Large intestine (tissue), 3 donors: ENCODE measurements around the gene RARRES2. TPM values are rescaled to one million over a fixed set of nuclear protein-coding genes. Genes with fewer than 3 reads are reported as not detected.
A peak's percentile ranks its signal among the peaks of the same experiment; 100 is the strongest.
"Not testable (repeated sequence)": the region's sequence is repeated elsewhere in the genome, so short reads cannot be mapped to it uniquely, and the experiment has no call there.

ENCODE experiments used
- DNase-seq, 2 donors: peaks; one replicate each; pipeline versions ENCODE4 v3.0.0 to v3.0.0-alpha.2; 2013
- H3K27ac ChIP-seq: one replicate; pipeline ENCODE4 v1.5.1; 2013; ENCODE audit warnings: low read length
- H3K27me3 ChIP-seq: 2 replicates; pipeline ENCODE4 v1.6.1; 2013; ENCODE audit warnings: low read length; ENCODE audit not compliant: control insufficient read depth, insufficient read depth
- H3K36me3 ChIP-seq: 2 replicates; pipeline ENCODE4 v1.6.1; 2013; ENCODE audit warnings: low read length; ENCODE audit not compliant: control insufficient read depth, insufficient read depth
- H3K4me1 ChIP-seq: one replicate; pipeline ENCODE4 v1.6.1; 2013; ENCODE audit warnings: low read length; ENCODE audit not compliant: control insufficient read depth, insufficient read depth
- H3K4me3 ChIP-seq: one replicate; pipeline ENCODE4 v1.5.1; 2013; ENCODE audit warnings: low read length
- H3K9me3 ChIP-seq: one replicate; pipeline ENCODE4 v1.6.1; 2013; ENCODE audit warnings: mild to moderate bottlenecking, low read depth, low read length, moderate library complexity; ENCODE audit not compliant: control insufficient read depth
- WGBS: methylation state at CpG from one replicate; pipeline ENCODE4 v1.1.5; 2013; ENCODE audit warnings: low lambda C conversion rate; ENCODE audit not compliant: insufficient coverage; 5-methylcytosine and 5-hydroxymethylcytosine counted together
- polyA plus RNA-seq: library from polyadenylated mRNA; unstranded; fragments of 120-200 nt; gene quantifications from one replicate; pipeline ENCODE4 v1.2.1, GENCODE V29; 2013

Gene RARRES2
- polyA plus RNA-seq, 1 donor: 58.2 TPM

DNA sequence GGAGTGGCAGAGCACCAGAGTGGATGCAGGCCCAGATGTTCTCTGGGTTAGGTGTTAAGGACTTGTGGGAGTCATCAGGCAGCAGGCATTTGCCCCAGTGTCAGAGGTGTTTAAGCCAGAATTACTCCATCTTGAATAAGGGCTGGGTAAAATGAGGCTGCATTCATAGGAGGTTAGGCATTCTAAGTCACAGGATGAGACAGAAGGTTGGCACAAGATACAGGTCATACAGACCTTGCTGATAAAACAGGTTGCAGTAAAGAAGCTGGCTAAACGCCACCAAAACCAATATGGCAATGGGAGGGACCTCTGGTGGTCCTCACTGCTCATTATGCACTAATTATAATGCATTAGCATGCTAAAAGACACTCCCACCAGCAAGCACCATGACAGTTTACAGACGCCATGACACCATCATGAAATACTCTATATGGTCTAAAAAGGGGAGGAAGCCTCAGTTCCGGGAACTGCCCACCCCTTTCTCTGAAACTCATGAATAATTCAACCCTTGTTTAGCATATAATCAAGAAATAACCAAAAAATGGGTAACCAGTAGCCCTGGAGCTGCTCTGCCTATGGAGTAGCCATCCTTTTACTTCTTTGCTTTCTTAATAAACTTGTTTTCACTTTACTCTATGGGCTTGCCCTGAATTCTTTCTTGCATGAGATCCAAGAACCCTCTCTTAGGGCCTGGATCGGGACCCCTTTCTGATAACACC is 19.2 kb downstream of the RARRES2 start:
- WGBS: no CpG with 5 or more reads among the region's 4 CpGs

DNA sequence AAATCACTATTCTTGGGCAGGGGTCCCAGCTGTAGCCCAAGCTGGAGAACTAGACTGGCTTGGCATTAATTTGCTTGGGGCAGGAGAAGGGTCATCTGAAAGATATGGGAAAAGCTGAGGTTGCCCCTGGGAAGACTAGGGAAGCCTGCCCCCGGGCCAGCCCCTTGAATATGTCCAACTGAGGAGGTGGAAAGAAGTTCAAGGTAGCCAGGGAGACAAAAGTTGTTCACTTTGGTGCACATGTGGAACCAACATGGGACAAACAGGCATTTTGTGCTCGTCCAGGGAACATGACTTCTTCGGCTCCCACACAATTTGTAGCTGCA is 19.7 kb downstream of the RARRES2 start:
- no CpG with 5 or more reads among the region's 3 CpGs for WGBS
- H3K4me1 ChIP-seq: peaks cover 22% of the 10 kb centered on the region
- H3K27me3 ChIP-seq: no peaks in the 10 kb centered on the region
- peaks cover 13% of the 10 kb centered on the region for H3K36me3 ChIP-seq
- DNase-seq: no peak
- H3K27ac ChIP-seq: no peak overlapping the region
- no peaks in the 10 kb centered on the region for H3K9me3 ChIP-seq
- no peak overlapping the region for H3K4me3 ChIP-seq

More for the DNA sequence above, 19.2 kb downstream of the RARRES2 start:
- H3K27me3 ChIP-seq: no peaks in the 10 kb centered on the region
- H3K4me3 ChIP-seq: peak overlapping the region; percentile 82
- peak overlapping the region; percentile 85 for H3K27ac ChIP-seq
- H3K4me1 ChIP-seq: peaks cover 22% of the 10 kb centered on the region
- peaks cover 18% of the 10 kb centered on the region for H3K36me3 ChIP-seq
- peak in 1 of 2 donors; percentile 60 for DNase-seq
- H3K9me3 ChIP-seq: no peaks in the 10 kb centered on the region

DNA sequence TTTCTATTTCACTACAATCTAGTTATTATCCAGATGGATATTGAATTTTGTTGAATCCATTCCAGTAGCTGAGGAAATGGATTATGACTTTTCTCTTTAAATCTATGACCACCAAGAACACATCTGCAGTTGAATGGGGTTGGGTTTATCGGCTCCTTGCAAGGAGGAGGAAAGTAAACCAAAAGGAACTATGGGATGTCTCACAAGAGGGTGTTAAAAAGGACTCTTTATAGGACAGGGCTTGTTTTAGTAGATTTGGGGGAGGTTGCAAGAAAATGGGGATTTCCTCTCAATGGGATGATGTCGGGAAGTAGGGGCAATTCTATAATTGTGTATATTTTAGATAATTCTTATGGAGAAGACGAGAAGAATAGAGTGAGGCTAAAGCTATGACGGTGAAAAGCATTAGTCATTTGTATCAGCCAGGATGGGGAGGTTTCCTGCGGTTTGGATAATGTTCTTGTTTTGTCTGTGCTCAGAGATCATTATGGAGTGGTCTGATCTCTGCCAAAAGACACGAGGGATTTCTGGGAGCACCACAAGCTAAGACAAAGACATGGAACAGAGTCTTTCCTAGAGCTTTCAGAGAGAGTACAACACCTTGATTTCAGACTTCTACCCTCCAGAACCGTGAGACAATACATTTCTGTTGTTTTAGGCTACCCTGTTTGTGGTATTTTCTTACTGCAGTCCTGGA is 23.5 kb downstream of the RARRES2 start:
- DNase-seq: no peak

DNA sequence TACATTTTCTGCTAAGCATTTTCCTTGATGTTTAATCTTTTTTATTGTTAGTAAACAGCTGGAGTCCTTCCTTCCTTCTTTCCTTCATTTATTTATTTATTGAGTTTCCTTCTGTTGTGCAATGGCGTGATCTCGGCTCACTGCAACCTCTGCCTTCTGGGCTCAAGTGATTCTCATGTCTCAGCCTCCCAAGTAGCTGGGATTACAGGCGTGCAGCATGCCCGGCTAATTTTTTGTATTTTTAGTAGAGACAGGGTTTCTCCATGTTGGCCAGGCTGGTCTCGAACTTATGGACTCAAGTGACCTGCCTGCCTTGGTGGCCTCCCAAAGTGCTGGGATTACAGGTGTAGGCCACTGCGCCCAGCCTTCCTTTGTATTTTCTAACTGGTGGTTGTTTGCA is 24.4 kb downstream of the RARRES2 start:
- not testable (repeated sequence) for H3K9me3 ChIP-seq, H3K27me3 ChIP-seq, H3K36me3 ChIP-seq, H3K27ac ChIP-seq, DNase-seq, H3K4me3 ChIP-seq, H3K4me1 ChIP-seq
- WGBS: 60% methylated on average over 2 of the region's 6 CpGs

More for the DNA sequence above, 23.5 kb downstream of the RARRES2 start:
- peaks cover 14% of the 10 kb centered on the region for H3K4me1 ChIP-seq
- no peaks in the 10 kb centered on the region for H3K36me3 ChIP-seq
- H3K4me3 ChIP-seq: no peak overlapping the region
- no peaks in the 10 kb centered on the region for H3K9me3 ChIP-seq
- WGBS: 58% methylated on average over 2 of the region's 7 CpGs
- H3K27me3 ChIP-seq: no peaks in the 10 kb centered on the region
- no peak overlapping the region for H3K27ac ChIP-seq

DNA sequence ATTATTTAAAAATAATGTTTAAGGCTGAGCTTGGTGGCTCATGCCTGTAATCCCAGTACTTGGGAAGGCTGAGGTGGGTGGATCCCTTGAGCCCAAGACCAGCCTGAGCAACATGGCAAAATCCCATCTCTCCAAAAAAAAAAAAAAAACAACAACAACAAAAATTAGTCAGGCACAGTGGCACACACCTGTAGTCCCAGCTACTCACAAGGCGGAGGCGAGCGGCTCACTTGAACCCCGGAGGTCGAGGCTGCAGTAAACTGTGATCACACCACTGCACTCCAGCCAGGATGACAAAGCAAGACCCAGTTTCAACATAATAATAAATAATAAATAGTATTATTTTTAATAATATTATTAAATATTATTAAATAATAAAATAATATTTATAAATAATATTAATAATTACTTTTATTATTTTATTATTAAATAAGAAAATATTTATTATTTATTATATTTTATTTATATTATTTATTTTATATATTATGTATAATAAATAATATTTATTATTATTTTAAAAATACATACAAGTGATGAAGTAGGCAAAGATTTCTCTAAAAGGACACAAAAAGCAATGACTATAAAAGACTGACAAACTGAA is 26.7 kb downstream of the RARRES2 start:
- no CpG with 5 or more reads among the region's 5 CpGs for WGBS
- Histone ChIP-seq H3K27me3 (no peaks in the 10 kb centered on the region), H3K27ac (no peak overlapping the region), H3K4me1 (no peaks in the 10 kb centered on the region), H3K36me3 (no peaks in the 10 kb centered on the region), H3K9me3 (no peaks in the 10 kb centered on the region), H3K4me3 (no peak overlapping the region)
- DNase-seq: no peak

DNA sequence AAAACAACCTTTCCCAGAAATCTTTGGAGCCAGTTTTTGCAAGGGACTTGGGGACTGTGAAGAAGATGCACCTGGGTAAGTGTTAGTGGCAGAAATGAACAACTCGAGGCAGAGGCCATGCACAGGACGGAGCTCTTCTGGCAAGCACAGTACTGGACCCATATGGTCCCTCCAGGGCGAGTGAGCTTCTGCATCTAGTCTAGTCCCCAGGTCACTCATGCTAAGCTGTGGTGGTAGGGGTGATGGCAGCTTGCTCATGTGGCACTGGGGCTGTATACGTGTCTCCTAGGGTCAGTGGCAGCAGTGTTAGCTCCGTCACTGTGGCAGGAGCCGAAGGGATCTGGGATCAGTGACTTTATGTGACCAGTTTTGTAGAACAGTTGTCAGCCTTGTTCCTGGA is 27.6 kb downstream of the RARRES2 start:
- Histone ChIP-seq H3K4me1 (no peaks in the 10 kb centered on the region), H3K27me3 (no peaks in the 10 kb centered on the region), H3K36me3 (no peaks in the 10 kb centered on the region), H3K4me3 (no peak overlapping the region), H3K27ac (no peak overlapping the region), H3K9me3 (no peaks in the 10 kb centered on the region)
- WGBS: no CpG with 5 or more reads among the region's 6 CpGs
- DNase-seq: no peak

DNA sequence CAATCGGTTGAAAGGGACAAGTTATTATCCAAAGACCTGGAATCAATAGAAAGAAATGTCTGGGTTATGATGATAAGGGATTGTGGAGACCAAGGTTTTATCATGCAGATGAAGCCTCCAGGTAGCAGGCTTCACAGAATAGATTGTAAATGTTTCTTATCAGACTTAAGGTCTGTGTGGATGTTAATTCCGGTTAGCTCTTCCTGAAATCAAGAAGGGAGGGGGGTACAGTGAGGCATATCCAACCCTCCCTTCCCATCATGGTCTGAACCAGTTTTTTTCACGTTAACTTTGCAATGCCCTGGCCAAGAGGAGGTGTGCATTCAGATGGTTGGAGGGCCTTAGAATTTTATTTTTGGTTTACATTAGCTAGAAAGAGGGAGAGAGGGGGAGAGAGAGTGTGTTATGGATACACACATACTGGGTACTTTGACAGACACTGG is 28.0 kb downstream of the RARRES2 start:
- no peak overlapping the region for H3K4me3 ChIP-seq
- H3K4me1 ChIP-seq: no peaks in the 10 kb centered on the region
- no CpG with 5 or more reads among the region's 3 CpGs for WGBS
- H3K9me3 ChIP-seq: no peaks in the 10 kb centered on the region
- H3K27me3 ChIP-seq: no peaks in the 10 kb centered on the region
- H3K36me3 ChIP-seq: no peaks in the 10 kb centered on the region
- H3K27ac ChIP-seq: no peak overlapping the region
- DNase-seq: no peak

DNA sequence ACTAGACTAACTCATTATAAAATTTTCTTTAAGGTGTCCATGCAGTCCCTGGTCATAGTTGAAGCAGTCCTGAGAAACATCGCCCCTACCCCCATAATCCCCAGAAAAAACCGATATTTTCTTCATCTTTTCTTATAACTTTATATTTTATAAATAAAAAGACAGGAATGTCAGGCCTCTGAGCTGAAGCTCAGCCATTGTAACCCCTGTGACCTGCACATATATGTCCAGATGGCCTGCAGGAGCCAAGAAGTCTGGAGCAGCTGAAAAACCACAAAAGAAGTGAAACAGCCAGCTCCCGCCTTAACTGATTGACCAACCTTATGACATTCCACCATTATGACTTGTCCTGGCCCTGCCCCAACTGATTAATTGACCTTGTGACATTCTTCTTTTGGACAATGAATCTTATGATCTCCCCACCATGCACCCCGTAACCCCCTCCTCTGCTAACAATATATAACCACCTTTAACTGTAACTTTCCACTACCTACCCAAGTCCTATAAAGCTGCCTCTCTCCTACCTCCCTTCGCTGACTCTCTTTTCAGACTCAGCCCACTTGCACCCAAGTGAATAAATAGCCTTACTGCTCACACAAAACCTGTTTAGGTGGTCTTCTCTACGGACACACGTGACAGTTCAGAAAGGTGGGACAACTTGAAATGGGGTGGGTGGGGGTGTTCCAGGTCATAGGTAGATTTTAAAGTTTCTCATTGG is 28.6 kb downstream of the RARRES2 start:
- H3K27ac ChIP-seq, H3K27me3 ChIP-seq, H3K4me3 ChIP-seq, DNase-seq, H3K4me1 ChIP-seq, H3K36me3 ChIP-seq, H3K9me3 ChIP-seq: not testable (repeated sequence)
- WGBS: 100% methylated on average over 1 of the region's 7 CpGs

DNA sequence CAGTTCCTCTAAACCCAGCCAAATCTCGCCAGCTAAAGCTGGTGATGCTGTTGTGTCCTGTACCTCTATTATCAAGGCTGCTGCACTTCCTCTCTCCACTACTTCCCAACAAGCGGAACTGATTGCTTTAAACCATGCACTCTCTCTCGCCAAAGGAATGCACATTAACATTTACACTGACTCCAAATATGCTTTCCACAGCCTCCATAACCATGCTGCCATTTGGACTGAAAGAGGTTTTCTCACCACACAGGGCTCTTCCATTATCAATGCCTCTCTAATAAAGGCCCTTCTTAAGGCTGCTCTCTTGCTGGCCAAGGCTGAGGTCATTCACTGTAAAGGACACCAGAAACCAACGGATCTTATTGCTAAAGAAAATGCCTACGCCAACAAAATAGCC is 29.7 kb downstream of the RARRES2 start:
- no peaks in the 10 kb centered on the region for H3K4me1 ChIP-seq
- no peaks in the 10 kb centered on the region for H3K9me3 ChIP-seq
- DNase-seq: no peak
- no peak overlapping the region for H3K4me3 ChIP-seq
- WGBS: no CpG with 5 or more reads among the region's 5 CpGs
- H3K36me3 ChIP-seq: no peaks in the 10 kb centered on the region
- no peaks in the 10 kb centered on the region for H3K27me3 ChIP-seq
- H3K27ac ChIP-seq: no peak overlapping the region

DNA sequence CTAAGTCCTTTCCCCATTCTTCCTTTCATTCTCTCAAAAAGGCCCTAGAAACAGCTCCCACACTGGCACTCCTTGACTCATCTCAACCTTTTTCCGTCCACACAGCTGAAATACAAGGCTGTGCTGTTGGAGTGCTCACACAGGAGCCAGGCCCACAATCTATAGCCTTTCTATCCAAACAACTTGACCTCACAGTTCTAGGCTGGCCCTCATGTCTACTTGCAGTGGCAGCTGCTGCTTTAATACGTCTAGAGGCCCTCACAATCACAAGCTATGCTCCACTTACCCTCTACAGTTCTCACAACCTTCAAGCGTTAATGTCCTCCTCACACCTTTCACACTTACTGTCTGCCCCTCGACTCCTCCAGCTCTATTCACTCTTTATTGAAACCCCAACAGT is 30.3 kb downstream of the RARRES2 start:
- no peak for DNase-seq
- no peaks in the 10 kb centered on the region for H3K9me3 ChIP-seq
- H3K27ac ChIP-seq: no peak overlapping the region
- H3K4me3 ChIP-seq: no peak overlapping the region
- no peaks in the 10 kb centered on the region for H3K36me3 ChIP-seq
- H3K27me3 ChIP-seq: no peaks in the 10 kb centered on the region
- 94% methylated on average over 2 of the region's 4 CpGs for WGBS
- no peaks in the 10 kb centered on the region for H3K4me1 ChIP-seq
